ENCODE data around the gene NRIP1.

Gene NRIP1

GRCh38 chr21:15063814-15064575, 805 bp downstream of the NRIP1 start:
- DNase-seq, result no peak

- DNase-seq, result no peak
Observed at GRCh38 chr21:15063081-15063813, 1.6 kb downstream of the NRIP1 start.

- no peak for DNase-seq
Observed at GRCh38 chr21:15062606-15062965, 2.2 kb downstream of the NRIP1 start.

- no peak for DNase-seq
Observed at GRCh38 chr21:15061747-15062605, 2.8 kb downstream of the NRIP1 start.

- DNase-seq, result no peak
Observed at GRCh38 chr21:15061279-15061678, 3.5 kb downstream of the NRIP1 start.

GRCh38 chr21:15060543-15061175, 4.1 kb downstream of the NRIP1 start:
- no peak for DNase-seq

GRCh38 chr21:15059397-15059796, 5.4 kb downstream of the NRIP1 start:
- no peak for DNase-seq

- no peak for DNase-seq
Observed at GRCh38 chr21:15058854-15059263, 5.9 kb downstream of the NRIP1 start.

- DNase-seq, result no peak
Observed at GRCh38 chr21:15057285-15057684, 7.5 kb downstream of the NRIP1 start.

- no peak for DNase-seq
Observed at GRCh38 chr21:15054606-15055239, 10.1 kb downstream of the NRIP1 start.

GRCh38 chr21:15054089-15054488, 10.7 kb downstream of the NRIP1 start:
- DNase-seq, result no peak

- DNase-seq, result no peak
Observed at GRCh38 chr21:15053500-15053899, 11.3 kb downstream of the NRIP1 start.

- DNase-seq, result no peak
Observed at GRCh38 chr21:15052459-15052763, 12.4 kb downstream of the NRIP1 start.

- DNase-seq, result no peak
Observed at GRCh38 chr21:15051644-15052458, 12.9 kb downstream of the NRIP1 start.

- no peak for DNase-seq
Observed at GRCh38 chr21:15050568-15051377, 14.0 kb downstream of the NRIP1 start.

GRCh38 chr21:15045017-15045416, 19.8 kb downstream of the NRIP1 start:
- DNase-seq, result no peak

GRCh38 chr21:15042531-15042930, 22.3 kb downstream of the NRIP1 start:
- DNase-seq, result no peak

GRCh38 chr21:15039607-15040299, 25.0 kb downstream of the NRIP1 start:
- no peak for DNase-seq

GRCh38 chr21:15037900-15038293, 26.9 kb downstream of the NRIP1 start:
- no peak for DNase-seq

Measured in NCI-H446 treated with DMSO at 0.1 percent for 48 hours (cell line).